HG03571 (cell line): Measurements from ENCODE around the gene FAH.

Experiments used
- ATAC-seq: cut with Tn5 transposase; IDR thresholded peaks from one replicate; pipeline ENCODE4 v1.9.1; 2021; ENCODE audit not compliant: unreplicated experiment

FAH gene

DNA sequence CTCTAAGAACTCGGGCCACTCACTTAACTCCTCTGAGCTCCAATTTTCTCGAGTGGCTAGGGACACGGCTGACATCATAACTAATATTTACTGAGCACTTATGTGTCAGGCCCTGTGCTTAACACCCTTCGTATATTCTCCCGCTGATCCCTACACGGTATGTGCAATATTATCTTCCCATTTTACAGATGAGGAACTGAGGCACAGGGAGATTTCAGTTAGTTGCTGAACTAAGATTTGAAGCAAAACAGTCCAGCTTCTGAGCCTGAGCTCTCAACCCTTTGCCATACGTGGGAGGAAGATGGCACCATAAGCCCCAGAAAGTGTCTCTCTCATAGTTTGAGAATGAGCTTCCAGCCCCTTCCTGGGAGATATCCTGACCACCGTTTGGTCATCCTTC, 19.6 kb downstream of the FAH start:
- no peak for ATAC-seq

DNA sequence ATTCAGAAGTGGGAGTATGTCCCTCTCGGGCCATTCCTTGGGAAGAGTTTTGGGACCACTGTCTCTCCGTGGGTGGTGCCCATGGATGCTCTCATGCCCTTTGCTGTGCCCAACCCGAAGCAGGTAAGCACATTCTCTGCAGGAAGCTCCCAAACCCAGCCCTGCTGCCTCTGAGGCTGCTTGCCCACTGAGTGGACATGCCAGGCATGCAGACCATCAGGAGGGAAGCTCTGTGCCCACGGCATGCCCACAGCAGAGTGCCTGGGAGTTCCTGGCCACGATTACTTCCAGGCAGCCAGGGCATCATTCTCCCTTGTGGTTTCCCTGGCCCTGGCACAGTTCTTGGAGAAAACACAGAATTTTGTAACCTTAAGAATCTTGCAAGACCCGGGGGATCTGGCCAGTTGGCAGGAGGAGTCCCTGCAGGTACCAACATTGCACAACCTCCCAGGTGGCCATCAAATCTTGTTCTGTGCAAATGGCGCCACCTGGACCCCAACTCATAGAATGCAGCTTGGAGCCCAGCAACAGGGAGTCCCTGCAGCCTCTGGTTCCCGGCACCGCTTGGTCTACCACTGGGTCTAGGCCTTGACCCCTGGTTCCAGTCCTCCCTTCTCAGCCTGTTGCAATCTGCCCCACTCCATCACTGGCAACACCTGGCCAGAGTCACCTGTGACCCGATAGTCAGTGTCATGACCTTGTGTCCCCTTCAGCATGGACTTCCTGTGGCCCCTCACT, 20.4 kb downstream of the FAH start:
- peak; percentile 65 for ATAC-seq

DNA sequence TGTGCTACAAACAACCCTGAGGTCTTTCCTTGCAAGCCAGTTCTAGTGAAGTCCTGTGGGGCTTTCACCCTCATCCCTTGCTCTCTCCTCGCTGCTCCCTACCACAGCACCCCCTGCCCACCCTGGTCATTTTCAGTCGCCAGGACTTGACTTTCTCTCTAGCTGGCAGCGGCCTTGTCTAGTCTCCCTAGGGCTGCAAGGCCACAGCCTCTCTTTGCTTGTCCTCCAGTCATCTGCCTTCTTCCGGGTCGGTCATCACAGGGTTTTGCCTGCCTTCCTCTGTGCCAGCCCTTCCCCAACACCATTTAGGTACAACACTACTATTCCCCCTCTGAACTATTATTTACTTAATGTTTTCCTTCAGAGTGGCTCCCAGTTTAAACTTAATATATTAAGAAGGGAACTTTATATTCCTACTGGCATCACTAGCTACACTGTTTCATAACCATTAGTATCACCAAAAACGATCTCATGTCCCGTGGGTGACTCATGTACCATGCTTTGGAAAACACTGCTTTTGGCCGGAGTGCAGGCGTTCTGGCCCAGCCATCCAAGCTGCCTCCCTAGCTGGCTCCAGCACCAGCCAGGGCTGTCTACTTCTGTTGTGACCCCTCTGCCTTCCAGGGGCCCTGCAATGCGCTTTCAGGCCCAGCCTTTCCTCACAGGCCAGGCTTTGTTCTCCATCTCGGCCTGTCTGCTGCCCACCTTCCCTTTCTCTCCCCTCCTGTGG, 21.4 kb downstream of the FAH start:
- no peak for ATAC-seq

DNA sequence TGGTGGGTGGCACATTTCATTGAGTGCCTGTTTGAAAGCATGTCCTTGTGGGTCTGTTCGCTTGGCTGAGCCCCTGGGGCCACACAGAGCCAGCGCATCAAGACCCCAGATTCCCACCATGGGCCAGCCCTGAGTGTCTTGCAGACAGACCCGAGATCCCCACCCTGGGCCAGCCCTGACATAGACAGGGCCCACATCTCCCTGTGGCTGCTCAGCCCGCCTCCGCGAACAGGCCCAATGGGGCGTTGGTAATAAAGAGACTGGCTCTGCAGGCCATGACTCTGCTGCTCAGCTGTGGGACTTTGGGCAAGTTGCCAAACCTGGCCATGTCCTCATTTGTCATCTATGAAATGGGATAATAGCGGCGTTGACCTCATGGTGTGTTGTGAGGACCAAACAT, 22.6 kb downstream of the FAH start:
- no peak for ATAC-seq

DNA sequence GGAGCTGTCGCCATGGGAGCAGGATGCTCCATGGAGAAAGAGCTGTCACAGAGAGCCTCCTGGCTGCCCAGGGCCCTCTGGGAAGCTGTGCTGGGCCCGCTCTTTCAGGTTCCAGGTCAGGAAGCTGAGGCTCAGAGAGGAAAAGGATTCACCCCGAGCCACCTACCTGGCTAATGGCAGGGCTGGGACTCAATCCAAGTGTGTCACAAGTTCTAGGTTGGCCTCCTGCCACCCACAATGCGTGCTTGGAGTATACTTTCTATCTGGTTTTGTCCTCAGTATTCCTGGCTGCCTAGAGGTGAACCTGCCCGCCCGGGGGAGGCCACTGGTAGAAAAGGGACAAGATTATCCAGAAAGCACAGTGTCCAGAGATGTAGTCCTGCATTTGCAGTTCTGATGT, 23.6 kb downstream of the FAH start:
- ATAC-seq: no peak

DNA sequence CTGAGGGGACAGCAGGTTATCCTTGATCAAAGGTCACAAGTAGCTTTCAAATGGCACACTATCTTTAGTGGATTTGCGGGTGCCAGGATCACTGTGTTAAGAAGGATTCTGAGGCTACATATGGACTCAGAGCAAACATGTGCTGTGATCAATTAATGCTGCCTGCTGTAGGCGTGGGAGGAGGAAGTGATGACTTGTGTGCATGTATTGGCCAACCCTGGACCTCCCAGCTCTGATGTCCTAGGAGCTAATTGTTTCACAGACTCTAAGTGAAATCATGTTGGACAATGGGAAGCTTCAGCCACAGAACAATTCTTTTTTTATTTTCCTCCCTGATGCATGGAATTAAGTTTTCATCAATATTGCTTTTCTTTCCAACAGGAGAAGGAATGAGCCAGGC, 24.4 kb downstream of the FAH start:
- ATAC-seq: no peak

DNA sequence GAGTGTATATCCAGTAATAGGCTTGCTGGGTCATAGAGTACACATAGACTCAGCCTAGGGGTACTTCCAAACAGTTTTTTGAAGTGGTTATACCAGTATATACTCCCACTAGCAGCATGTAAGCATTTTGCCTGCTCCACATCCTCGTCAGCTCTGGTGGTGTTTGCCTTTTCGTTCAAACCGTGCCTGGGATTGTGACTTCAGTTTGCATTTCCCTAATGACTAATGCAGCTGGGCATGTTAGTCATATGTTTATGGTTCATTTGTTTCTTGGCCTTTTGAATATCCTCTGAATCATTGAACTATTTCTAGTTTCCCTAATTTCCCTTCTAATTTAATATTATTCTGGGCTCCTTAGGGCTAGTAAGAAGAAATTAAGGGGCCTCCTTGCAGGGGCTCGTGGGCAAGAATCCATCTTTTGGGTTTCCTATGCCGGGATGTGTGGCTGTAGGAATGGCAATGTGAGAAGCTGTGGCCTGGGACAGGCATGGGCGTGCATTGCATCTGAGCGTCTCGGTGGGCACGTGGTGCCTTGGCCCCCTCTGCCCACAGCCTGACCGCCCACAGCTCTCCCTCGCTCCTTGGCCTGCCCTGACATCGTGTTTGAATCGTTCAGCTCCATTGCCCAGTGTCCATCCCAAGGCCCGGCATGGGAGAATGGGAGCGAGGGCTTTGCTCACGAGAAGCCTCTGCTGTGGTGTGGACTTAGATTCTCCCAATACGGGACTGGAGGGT, 26.4 kb downstream of the FAH start:
- ATAC-seq: no peak

DNA sequence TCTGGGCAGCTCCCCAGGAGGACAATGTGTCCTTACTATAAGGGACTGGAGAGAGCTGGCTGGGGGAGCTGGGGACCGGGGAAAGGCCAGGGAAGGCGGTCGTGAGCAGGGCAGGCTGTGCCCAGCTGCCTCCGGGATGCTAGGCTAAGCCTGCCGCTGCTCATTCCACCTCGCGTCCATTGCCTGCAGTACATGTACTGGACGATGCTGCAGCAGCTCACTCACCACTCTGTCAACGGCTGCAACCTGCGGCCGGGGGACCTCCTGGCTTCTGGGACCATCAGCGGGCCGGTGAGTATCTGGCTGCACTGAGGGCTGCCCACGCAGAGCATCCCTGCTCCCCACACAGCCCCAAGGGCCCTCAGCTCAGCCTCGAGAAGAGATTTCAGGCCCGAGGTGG, 27.1 kb downstream of the FAH start:
- ATAC-seq: no peak

DNA sequence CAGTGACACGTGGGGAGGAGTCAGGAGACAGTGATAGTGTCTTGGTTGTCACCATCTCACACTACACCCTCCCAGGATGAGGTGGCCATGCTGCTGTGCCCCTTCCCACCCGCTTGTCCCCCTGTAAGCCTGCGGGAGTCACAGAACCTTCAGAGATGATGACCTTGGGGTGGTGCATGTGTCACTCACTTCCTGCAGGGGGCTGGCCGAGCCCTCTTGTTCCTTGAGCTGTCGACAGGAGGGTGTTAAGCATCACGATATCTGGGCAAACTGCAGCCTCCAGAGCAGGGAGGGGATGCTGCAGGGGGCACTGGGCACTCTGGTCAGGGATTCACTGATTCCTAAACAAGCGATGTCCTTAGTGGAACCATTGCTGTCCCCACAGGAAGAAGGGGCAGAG, 27.7 kb downstream of the FAH start:
- ATAC-seq: no peak

DNA sequence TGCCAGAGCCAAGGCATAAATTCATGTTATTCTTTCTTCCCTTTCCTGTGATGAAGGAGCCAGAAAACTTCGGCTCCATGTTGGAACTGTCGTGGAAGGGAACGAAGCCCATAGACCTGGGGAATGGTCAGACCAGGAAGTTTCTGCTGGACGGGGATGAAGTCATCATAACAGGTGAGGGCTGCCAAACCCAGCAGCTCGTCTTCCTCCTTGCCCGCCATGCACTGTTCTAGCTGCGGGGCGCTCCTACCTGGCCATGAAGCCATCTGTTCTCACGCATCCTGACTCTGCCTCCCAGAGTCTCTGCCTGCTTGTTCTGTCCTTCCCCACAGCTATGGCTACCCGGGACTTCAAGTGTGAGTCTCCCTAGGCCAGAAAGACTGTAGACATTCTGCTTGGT, 28.2 kb downstream of the FAH start:
- no peak for ATAC-seq

DNA sequence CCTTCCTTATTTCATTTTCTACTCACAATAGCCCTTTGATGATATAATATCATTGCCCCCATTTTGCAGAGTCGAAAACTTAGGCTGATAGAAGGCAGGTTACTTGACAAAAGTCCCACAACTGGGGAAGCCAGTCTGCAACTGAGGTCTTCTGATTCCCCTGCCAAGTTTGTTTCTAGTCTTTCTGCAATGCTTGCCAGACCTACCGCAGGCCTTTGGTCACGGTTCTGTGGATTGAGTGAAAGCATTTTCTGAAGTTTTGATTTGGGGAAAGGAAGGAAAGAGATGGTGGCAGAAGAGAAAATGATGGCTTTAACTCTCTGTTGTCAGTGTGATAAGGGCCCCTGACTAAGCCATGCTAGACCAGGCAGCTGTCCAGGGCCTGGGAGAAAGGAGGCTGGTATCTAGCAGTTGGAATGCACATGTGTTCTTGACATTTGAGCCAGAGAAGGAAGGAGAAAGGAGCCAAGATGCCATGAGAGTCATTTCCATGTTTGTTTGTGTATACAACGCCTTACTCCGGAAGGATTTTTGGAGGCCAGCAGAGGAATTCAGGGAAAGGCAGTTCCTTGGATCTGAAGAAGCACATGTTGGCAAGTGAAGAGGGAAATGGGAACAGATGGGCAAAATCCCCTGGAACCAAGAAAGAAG, 29.9 kb downstream of the FAH start:
- ATAC-seq: no peak

DNA sequence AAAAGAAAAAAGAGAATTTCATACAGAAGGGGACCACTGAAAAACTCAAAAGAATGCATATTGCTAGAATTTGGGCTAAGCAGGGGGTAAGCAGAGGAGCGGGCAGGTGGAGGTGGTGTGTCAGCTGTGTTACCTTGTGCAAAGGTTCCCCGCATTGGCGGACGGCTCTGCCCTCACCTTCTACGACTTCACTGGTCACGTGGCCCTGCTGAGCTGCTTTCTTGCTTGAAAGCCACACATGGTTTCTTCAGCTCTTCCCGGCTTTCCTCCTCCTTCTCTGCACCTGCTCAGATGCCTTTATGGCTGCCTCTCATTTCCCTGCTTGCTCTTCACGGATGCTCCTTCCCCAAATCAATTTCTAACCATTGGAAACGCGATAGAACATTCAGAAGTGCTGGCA, 30.5 kb downstream of the FAH start:
- ATAC-seq: no peak

DNA sequence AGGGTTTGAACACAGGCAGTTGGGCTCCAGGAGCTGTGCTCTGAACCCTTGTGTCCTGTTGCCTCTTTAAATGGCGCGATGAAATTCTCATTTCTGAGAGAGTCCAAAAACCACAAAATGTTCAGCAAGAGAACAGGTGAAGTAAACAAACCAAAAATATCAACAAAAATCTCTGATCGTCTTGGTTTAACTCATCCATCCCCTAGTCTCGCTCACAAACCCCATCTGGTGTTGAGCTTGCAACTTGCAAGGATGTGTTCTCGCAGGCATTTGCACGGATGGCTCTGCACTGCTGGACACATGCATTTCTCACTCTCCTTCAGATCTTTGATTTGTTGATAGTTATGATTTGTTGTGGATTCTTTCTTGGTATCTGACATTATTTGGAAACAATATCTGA, 31.1 kb downstream of the FAH start:
- no peak for ATAC-seq

DNA sequence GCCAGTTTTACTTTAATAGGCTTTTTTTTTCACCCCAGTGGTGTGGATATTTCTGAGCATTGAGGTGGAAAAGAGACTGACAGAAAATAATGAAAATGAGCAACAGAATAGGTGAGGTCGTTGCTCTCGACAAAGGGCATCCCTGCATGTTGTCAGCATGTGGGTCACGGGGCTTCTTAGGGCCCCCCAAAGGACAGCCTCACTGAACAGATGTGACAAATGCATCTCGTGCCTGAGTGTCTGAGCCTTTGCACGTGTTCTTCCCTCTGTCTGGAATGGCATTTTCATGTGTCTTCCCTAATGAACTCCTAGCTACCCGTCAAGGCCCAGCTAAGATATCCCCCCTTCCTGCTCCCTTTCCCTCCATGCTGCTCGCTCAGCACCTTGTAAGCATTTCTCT, 31.8 kb downstream of the FAH start:
- ATAC-seq: no peak

DNA sequence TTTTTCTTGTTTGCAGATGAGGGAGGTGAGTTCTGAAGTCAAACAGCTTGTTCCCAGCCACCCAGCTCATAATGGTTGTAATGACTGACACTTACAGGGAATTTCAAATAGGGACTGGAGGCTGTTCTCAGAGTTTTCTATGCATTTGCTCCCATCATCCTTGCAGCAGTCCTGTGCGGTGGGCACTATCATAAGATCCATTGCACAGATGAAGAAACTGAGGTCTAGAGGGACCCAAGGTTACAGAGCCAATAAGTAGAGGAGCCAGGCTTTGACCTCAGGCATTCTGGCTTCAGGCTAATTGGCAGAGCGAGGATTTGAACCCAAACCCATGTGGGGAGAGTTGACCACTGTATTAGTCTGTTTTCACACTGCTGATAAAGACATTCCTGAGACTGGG, 32.4 kb downstream of the FAH start:
- ATAC-seq: no peak

DNA sequence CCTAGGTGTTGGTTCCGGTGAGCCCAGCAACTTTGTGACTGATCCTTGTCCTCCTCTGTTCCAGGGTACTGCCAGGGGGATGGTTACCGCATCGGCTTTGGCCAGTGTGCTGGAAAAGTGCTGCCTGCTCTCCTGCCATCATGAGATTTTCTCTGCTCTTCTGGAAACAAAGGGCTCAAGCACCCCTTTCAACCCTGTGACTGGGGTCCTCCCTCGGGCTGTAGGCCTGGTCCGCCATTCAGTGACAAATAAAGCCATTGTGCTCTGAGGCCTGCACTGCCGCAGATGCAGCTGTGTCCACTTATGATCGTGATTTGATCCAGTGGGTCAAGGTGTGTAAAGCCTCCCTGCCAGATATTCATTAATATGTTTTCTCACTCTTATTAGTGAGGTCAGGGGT, 33.3 kb downstream of the FAH start:
- ATAC-seq: no peak

DNA sequence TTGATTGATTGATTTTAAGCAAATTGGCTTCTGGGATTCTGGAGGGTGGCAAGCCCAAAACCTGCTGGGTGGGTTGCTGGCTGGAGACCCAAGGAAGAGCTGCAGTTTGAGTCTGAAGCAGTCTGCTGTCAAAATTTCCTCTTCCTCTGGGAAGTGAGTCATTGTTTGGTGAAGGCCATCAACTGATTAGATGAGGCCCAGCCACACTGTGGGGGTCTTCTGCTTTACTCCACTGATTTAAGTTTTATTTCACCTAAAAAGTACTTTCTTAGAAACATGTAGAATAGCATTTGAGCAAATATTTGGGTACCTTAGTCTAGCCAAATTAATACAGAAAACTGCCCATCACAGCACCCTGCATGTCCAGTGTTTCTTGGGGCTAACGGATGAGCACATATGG, 33.8 kb downstream of the FAH start:
- no peak for ATAC-seq

DNA sequence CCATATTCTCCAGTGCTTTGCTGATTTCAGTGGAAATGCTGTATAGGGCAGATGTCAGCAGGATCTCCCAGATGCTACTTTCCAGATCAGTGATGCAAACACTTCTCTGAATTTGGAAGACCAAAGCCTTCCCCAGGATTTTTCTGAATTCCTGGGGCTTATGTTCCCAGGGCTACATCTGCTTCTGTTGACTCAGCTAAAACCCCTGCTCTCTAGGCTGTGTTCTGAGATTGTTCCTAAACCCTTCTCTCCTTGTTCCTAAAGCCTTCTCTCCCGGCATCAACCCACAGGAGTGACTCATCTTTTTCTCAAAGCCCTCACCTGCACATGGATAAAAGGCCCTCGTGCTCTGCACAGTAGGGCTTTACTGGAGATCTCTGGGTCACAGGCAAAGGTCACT, 35.5 kb downstream of the FAH start:
- ATAC-seq: no peak

DNA sequence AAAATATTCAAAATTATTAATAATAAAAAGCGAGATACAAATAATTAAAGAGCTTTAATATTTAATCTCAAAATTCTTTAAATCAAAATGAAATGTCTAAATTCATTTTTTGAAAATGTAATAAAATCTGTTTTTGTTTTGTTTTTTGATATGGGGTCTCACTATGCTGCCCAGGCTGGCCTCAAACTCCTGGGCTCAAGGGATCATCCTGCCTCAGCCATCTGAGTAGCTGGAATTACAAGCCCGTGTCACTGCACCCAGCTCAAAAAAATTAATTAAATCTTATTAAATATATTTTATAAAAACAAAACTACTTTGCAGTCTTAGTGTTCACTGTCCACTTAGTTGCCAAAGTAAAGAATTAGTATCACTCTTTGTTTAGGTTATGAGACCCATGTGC, 38.4 kb downstream of the FAH start:
- no peak for ATAC-seq

DNA sequence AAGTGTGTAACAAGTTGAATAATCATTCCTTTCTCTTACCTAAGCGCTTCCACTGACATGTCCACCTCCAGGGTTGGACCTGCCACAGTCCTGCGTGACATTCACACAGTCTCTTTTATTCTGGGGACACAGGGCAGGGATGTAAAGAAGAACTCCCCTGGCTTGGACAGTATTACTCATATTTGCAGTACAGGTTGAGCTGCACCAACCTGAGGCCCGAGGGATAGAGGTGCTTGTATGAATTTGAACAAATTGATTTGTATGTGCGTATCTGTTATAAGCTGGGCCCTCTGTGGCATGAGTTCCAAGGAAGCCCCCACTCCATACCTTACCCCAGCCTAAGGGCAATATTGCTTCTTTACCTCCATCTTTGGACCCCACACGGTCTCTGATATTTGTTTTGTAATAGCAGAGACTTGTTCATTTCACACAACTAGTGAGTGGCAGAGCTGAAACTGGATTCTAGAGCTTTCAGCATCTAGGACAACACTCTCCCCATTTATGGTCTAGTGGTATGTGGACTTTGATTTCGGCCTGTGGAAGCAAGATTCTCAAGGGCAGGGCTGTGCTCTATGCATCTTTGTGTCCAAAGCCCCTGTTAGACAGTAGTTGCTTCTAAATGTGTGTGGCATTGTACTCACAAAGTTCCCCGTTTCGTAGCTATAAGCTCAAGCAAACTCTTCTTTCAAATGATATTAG, 39.2 kb downstream of the FAH start:
- no peak for ATAC-seq

DNA sequence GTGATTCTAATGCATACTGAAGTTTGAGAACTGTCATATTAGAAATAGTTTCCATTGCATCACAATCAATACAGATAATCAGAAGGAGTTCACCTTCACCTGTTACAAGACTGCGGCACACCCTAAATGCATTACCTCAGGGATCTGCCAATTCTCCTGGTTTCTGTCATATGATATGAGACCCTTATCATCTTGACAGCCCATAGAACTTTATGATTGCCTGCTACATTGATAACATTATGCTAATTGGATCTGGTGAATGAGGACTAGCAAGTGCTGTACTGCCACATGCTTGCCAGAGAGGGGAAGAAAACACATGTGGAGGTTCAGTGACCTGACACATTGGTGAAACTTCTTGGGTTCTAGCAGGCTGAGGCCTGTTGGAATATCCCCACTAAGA, 41.4 kb downstream of the FAH start:
- ATAC-seq: no peak
